GM23338 (cell line): ENCODE data around the gene PLOD2. TPM values are rescaled to one million over a fixed set of nuclear protein-coding genes. Genes with fewer than 3 reads are reported as not detected.

Experiments used
- ATAC-seq: fragments of 200-7000 bp; cut with Tn5 transposase; 3 replicates; pipeline ENCODE4 v1.9.1; 2020
- DNase-seq: peaks from one replicate; pipeline ENCODE4 v3.0.0-alpha.2; 2015; ENCODE audit warnings: low spot score
- H2AFZ ChIP-seq: fragments of 200-600 bp; sonication (generic); 2 replicates; pipeline ENCODE4 v1.8.0; 2016; ENCODE audit warnings: antibody characterized with exemption, mild to moderate bottlenecking, moderate library complexity
- H3F3A ChIP-seq: fragments of 200-600 bp; sonication (generic); replicated peaks from 2 replicates; pipeline ENCODE4 v1.8.0; 2017; ENCODE audit warnings: antibody characterized with exemption, mixed run types, low read depth
- H3K27ac ChIP-seq: fragments of 200-600 bp; sonication (generic); 2 replicates; pipeline ENCODE4 v1.6.1; 2016; ENCODE audit warnings: low read depth
- H3K27me3 ChIP-seq: fragments of 200-600 bp; sonication (generic); 2 replicates; pipeline ENCODE4 v1.8.0; 2016; ENCODE audit warnings: mild to moderate bottlenecking, mixed run types, moderate library complexity; ENCODE audit not compliant: insufficient read depth
- H3K36me3 ChIP-seq: fragments of 200-600 bp; sonication (generic); 2 replicates; pipeline ENCODE4 v1.8.0; 2016; ENCODE audit warnings: mild to moderate bottlenecking; ENCODE audit not compliant: insufficient read depth
- H3K4me1 ChIP-seq: fragments of 200-600 bp; sonication (generic); 2 replicates; pipeline ENCODE4 v1.8.0; 2016; ENCODE audit warnings: mild to moderate bottlenecking, moderate library complexity; ENCODE audit not compliant: insufficient read depth
- H3K4me2 ChIP-seq: fragments of 200-600 bp; sonication (generic); 2 replicates; pipeline ENCODE4 v1.7.1; 2017; ENCODE audit warnings: mixed run types
- H3K4me3 ChIP-seq: fragments of 200-600 bp; sonication (generic); 2 replicates; pipeline ENCODE4 v1.6.1; 2016; ENCODE audit warnings: mixed run types
- H3K79me2 ChIP-seq: fragments of 200-600 bp; sonication (generic); replicated peaks from 2 replicates; pipeline ENCODE4 v1.8.0; 2017; ENCODE audit warnings: mild to moderate bottlenecking; ENCODE audit not compliant: insufficient read depth
- H3K9me2 ChIP-seq: fragments of 200-600 bp; sonication (generic); 2 replicates; pipeline ENCODE4 v1.8.0; 2017; ENCODE audit not compliant: insufficient read depth
- H4K20me1 ChIP-seq: fragments of 200-600 bp; sonication (generic); replicated peaks from 2 replicates; pipeline ENCODE4 v1.8.0; 2017; ENCODE audit warnings: mild to moderate bottlenecking; ENCODE audit not compliant: insufficient read depth
- H3K27ac Mint-ChIP-seq: 2 replicates; pipeline ENCODE4 v1.8.0; 2020; ENCODE audit warnings: inconsistent platforms, mild to moderate bottlenecking, moderate library complexity, mixed read lengths
- H3K27me3 Mint-ChIP-seq: 3 replicates; pipeline ENCODE4 v1.8.0; 2022; ENCODE audit warnings: low read depth, mild to moderate bottlenecking, moderate library complexity, mixed read lengths, inconsistent platforms; ENCODE audit not compliant: insufficient read depth, poor library complexity
- H3K36me3 Mint-ChIP-seq: 3 replicates; pipeline ENCODE4 v1.8.0; 2021; ENCODE audit warnings: low read depth, mild to moderate bottlenecking, inconsistent platforms, moderate library complexity, mixed read lengths
- H3K4me1 Mint-ChIP-seq: 3 replicates; pipeline ENCODE4 v1.8.0; 2020; ENCODE audit warnings: mild to moderate bottlenecking, inconsistent platforms, mixed read lengths
- H3K4me3 Mint-ChIP-seq: 3 replicates; pipeline ENCODE4 v1.8.0; 2021; ENCODE audit warnings: moderate library complexity, mild to moderate bottlenecking, inconsistent platforms, mixed read lengths
- H3K9me3 Mint-ChIP-seq: 3 replicates; pipeline ENCODE4 v1.8.0; 2020; ENCODE audit warnings: moderate library complexity, mild to moderate bottlenecking, inconsistent platforms, mixed read lengths
- EZH2 ChIP-seq: fragments of 200-600 bp; sonication (generic); IDR thresholded peaks from one replicate; pipeline ENCODE4 v1.8.0; 2017; ENCODE audit warnings: antibody characterized with exemption, mild to moderate bottlenecking, low read depth; ENCODE audit not compliant: unreplicated experiment
- JUNB ChIP-seq: IDR thresholded peaks from one replicate; pipeline ENCODE4 v1.6.1; 2016; ENCODE audit warnings: antibody characterized with exemption; ENCODE audit not compliant: unreplicated experiment
- NANOG ChIP-seq: IDR thresholded peaks from 2 replicates; pipeline ENCODE4 v1.6.1; 2016; ENCODE audit warnings: antibody characterized with exemption, borderline replicate concordance
- POLR2AphosphoS5 ChIP-seq: IDR thresholded peaks from 2 replicates; pipeline ENCODE4 v1.6.1; 2016; ENCODE audit warnings: antibody characterized with exemption, low read depth
- STAT1 ChIP-seq: IDR thresholded peaks from one replicate; pipeline ENCODE4 v1.6.1; 2016; ENCODE audit warnings: antibody characterized with exemption; ENCODE audit not compliant: unreplicated experiment
- ZNF114 ChIP-seq: fragments of 250-450 bp; sonication (Bioruptor Pico); IDR thresholded peaks from 2 replicates; pipeline ENCODE4 v1.5.0; 2020; ENCODE audit warnings: mild to moderate bottlenecking, moderate library complexity
- ZNF331 ChIP-seq: fragments of 250-450 bp; sonication (Bioruptor Pico); IDR thresholded peaks from 2 replicates; pipeline ENCODE4 v1.5.0; 2020; ENCODE audit warnings: low read depth, mild to moderate bottlenecking, moderate library complexity
- polyA plus RNA-seq: library from polyadenylated mRNA; unstranded; fragments of >200 nt; fragmentation: Nextera tagmentation; extraction: Ambion mirVana; gene quantifications from 2 replicates; pipeline ENCODE4 v1.2.1, GENCODE V29; 2016
- total RNA-seq: library from RNA; depleted of rRNA; stranded (reverse); fragments of >200 nt; shearing (Covaris generic); gene quantifications from 2 replicates; pipeline ENCODE4 v1.2.3, GENCODE V29; 2014
- TF ChIP-seq, protein P1 (sequence below), 2 experiments: fragments of 200-600 bp in 1 of 2; sonication (generic) in 1 of 2; conservative IDR thresholded peaks; 2 replicates each; pipeline versions ENCODE4 v1.5.1 to v1.6.1; 2016 to 2017; ENCODE audit warnings: antibody characterized with exemption in 2 of 2, low read depth in 2 of 2, mild to moderate bottlenecking in 2 of 2, moderate library complexity in 1 of 2
- TF ChIP-seq, protein P2 (sequence below): IDR thresholded peaks from one replicate; pipeline ENCODE4 v1.6.1; 2018; ENCODE audit warnings: antibody characterized with exemption; ENCODE audit not compliant: unreplicated experiment
- TF ChIP-seq, protein P3 (sequence below): IDR thresholded peaks from 2 replicates; pipeline ENCODE4 v1.6.1; 2016; ENCODE audit warnings: antibody characterized with exemption
- TF ChIP-seq, protein P4 (sequence below): fragments of 250-450 bp; sonication (Bioruptor Pico); IDR thresholded peaks from 2 replicates; pipeline ENCODE4 v1.5.0; 2020; ENCODE audit warnings: mild to moderate bottlenecking, moderate library complexity

The PLOD2 gene
- total and polyA plus RNA-seq, 2 experiments from 2014 or later, result 26.7 to 30.5 TPM

DNA sequence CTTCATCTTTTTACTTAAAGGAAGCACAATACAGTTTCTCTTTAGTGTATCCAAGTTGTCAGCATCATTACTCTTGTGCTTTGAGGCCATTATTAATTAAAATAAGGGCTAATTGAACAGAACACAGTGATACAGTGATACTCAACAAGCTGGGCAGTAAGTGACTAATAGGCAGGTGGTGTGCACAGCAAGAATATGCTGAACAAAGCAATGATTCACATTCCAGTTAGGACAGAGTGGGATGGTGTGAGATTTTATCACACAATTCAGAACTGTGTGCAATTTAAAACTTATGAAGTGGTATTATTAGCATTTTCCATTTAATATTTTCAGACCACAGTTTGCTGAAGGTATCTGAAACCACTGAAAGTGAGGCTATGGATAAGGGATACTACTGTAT is 116.9 kb downstream of the PLOD2 start (continued):
- TF ChIP-seq, protein P1, sequence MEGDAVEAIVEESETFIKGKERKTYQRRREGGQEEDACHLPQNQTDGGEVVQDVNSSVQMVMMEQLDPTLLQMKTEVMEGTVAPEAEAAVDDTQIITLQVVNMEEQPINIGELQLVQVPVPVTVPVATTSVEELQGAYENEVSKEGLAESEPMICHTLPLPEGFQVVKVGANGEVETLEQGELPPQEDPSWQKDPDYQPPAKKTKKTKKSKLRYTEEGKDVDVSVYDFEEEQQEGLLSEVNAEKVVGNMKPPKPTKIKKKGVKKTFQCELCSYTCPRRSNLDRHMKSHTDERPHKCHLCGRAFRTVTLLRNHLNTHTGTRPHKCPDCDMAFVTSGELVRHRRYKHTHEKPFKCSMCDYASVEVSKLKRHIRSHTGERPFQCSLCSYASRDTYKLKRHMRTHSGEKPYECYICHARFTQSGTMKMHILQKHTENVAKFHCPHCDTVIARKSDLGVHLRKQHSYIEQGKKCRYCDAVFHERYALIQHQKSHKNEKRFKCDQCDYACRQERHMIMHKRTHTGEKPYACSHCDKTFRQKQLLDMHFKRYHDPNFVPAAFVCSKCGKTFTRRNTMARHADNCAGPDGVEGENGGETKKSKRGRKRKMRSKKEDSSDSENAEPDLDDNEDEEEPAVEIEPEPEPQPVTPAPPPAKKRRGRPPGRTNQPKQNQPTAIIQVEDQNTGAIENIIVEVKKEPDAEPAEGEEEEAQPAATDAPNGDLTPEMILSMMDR (conservative IDR thresholded peaks at IDR 0.05; ENCODE audit: low read depth in 2 of 2), result no peak
- TF ChIP-seq, protein P2, sequence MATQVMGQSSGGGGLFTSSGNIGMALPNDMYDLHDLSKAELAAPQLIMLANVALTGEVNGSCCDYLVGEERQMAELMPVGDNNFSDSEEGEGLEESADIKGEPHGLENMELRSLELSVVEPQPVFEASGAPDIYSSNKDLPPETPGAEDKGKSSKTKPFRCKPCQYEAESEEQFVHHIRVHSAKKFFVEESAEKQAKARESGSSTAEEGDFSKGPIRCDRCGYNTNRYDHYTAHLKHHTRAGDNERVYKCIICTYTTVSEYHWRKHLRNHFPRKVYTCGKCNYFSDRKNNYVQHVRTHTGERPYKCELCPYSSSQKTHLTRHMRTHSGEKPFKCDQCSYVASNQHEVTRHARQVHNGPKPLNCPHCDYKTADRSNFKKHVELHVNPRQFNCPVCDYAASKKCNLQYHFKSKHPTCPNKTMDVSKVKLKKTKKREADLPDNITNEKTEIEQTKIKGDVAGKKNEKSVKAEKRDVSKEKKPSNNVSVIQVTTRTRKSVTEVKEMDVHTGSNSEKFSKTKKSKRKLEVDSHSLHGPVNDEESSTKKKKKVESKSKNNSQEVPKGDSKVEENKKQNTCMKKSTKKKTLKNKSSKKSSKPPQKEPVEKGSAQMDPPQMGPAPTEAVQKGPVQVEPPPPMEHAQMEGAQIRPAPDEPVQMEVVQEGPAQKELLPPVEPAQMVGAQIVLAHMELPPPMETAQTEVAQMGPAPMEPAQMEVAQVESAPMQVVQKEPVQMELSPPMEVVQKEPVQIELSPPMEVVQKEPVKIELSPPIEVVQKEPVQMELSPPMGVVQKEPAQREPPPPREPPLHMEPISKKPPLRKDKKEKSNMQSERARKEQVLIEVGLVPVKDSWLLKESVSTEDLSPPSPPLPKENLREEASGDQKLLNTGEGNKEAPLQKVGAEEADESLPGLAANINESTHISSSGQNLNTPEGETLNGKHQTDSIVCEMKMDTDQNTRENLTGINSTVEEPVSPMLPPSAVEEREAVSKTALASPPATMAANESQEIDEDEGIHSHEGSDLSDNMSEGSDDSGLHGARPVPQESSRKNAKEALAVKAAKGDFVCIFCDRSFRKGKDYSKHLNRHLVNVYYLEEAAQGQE, result no peak
- TF ChIP-seq ZNF331 (no peak), NANOG (no peak), STAT1 (no peak), JUNB (no peak), POLR2AphosphoS5 (no peak)
- TF ChIP-seq, protein P3, sequence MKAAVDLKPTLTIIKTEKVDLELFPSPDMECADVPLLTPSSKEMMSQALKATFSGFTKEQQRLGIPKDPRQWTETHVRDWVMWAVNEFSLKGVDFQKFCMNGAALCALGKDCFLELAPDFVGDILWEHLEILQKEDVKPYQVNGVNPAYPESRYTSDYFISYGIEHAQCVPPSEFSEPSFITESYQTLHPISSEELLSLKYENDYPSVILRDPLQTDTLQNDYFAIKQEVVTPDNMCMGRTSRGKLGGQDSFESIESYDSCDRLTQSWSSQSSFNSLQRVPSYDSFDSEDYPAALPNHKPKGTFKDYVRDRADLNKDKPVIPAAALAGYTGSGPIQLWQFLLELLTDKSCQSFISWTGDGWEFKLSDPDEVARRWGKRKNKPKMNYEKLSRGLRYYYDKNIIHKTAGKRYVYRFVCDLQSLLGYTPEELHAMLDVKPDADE, result no peak

DNA sequence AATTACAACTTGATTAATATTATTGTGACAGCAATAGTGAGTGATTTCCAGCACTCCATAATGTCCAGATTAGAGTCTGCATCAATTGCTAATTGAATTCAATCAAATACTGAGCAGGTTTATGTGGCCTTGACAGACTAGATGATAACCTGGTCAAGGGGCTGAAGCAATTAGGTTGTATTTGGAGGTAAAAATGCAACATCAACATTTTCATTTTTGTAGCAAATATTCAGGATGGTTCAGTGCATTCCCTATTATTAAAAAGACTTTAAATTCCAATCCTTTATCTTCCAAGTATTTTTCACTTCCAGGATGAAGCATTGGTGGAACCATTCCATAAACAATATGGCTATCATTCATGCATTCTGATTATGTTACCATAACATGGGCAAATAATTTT is 120.4 kb downstream of the PLOD2 start:
- DNase-seq (no peak), ATAC-seq (no peak)
- Histone ChIP-seq H3K27me3 (no peaks in the 10 kb centered on the region), H3K4me1 (no peaks in the 10 kb centered on the region), H3K36me3 (no peaks in the 10 kb centered on the region), H3K9me2 (peaks cover 18% of the 10 kb centered on the region; the same call in 1 of the 2 replicates), H2AFZ (no peak overlapping the region), H4K20me1 (no peaks in the 10 kb centered on the region), H3F3A (no peaks in the 10 kb centered on the region), H3K4me2 (no peak overlapping the region), H3K79me2 (no peaks in the 10 kb centered on the region), H3K27ac (no peak overlapping the region), H3K4me3 (no peak overlapping the region)
- Mint-ChIP-seq H3K36me3 (peaks cover 3% of the 10 kb centered on the region; the same call in 1 of the 3 replicates), H3K4me3 (no peak overlapping the region), H3K9me3 (peaks cover 3% of the 10 kb centered on the region; the same call in 1 of the 3 replicates), H3K27ac (no peak overlapping the region), H3K4me1 (no peaks in the 10 kb centered on the region), H3K27me3 (no peaks in the 10 kb centered on the region)
- TF ChIP-seq STAT1 (no peak), ZNF114 (CRISPR knock-in tag) (no peak), EZH2 (no peak), POLR2AphosphoS5 (no peak)
- TF ChIP-seq, protein P4, sequence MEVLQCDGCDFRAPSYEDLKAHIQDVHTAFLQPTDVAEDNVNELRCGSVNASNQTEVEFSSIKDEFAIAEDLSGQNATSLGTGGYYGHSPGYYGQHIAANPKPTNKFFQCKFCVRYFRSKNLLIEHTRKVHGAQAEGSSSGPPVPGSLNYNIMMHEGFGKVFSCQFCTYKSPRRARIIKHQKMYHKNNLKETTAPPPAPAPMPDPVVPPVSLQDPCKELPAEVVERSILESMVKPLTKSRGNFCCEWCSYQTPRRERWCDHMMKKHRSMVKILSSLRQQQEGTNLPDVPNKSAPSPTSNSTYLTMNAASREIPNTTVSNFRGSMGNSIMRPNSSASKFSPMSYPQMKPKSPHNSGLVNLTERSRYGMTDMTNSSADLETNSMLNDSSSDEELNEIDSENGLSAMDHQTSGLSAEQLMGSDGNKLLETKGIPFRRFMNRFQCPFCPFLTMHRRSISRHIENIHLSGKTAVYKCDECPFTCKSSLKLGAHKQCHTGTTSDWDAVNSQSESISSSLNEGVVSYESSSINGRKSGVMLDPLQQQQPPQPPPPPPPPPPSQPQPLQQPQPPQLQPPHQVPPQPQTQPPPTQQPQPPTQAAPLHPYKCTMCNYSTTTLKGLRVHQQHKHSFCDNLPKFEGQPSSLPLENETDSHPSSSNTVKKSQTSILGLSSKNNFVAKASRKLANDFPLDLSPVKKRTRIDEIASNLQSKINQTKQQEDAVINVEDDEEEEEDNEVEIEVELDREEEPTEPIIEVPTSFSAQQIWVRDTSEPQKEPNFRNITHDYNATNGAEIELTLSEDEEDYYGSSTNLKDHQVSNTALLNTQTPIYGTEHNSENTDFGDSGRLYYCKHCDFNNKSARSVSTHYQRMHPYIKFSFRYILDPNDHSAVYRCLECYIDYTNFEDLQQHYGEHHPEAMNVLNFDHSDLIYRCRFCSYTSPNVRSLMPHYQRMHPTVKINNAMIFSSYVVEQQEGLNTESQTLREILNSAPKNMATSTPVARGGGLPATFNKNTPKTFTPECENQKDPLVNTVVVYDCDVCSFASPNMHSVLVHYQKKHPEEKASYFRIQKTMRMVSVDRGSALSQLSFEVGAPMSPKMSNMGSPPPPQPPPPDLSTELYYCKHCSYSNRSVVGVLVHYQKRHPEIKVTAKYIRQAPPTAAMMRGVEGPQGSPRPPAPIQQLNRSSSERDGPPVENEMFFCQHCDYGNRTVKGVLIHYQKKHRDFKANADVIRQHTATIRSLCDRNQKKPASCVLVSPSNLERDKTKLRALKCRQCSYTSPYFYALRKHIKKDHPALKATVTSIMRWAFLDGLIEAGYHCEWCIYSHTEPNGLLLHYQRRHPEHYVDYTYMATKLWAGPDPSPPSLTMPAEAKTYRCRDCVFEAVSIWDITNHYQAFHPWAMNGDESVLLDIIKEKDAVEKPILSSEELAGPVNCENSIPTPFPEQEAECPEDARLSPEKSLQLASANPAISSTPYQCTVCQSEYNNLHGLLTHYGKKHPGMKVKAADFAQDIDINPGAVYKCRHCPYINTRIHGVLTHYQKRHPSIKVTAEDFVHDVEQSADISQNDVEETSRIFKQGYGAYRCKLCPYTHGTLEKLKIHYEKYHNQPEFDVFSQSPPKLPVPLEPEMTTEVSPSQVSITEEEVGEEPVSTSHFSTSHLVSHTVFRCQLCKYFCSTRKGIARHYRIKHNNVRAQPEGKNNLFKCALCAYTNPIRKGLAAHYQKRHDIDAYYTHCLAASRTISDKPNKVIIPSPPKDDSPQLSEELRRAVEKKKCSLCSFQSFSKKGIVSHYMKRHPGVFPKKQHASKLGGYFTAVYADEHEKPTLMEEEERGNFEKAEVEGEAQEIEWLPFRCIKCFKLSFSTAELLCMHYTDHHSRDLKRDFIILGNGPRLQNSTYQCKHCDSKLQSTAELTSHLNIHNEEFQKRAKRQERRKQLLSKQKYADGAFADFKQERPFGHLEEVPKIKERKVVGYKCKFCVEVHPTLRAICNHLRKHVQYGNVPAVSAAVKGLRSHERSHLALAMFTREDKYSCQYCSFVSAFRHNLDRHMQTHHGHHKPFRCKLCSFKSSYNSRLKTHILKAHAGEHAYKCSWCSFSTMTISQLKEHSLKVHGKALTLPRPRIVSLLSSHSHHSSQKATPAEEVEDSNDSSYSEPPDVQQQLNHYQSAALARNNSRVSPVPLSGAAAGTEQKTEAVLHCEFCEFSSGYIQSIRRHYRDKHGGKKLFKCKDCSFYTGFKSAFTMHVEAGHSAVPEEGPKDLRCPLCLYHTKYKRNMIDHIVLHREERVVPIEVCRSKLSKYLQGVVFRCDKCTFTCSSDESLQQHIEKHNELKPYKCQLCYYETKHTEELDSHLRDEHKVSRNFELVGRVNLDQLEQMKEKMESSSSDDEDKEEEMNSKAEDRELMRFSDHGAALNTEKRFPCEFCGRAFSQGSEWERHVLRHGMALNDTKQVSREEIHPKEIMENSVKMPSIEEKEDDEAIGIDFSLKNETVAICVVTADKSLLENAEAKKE (CRISPR knock-in tag), result no peak
